Measurements from ENCODE around the gene NUDT4.
A peak's percentile ranks its signal among the peaks of the same experiment; 100 is the strongest.

Gene NUDT4

GRCh38 chr12:93415723-93416464, 38.2 kb downstream of the NUDT4 start:
- DNase-seq (ENCODE audit: low read depth, low spot score), result peak; percentile 86
- TF ChIP-seq CTCF (IDR thresholded peaks at IDR 0.05; ENCODE audit: low read depth, low read length), result no peak
- H3K4me3 ChIP-seq (ENCODE audit: low read depth, low read length), result no peak overlapping the region
- in situ Hi-C loops (cut with HindIII; ENCODE audit: low sequenced_read_pairs), result loop anchor here (25.0 kb wide), 1 partner anchor 454 kb away; no protein-coding TSS in a partner anchor

GRCh38 chr12:93417967-93418480, 40.3 kb downstream of the NUDT4 start:
- DNase-seq (ENCODE audit: low read depth, low spot score), result no peak
- in situ Hi-C loops (cut with HindIII; ENCODE audit: low sequenced_read_pairs), result loop anchor here (25.0 kb wide), 1 partner anchor 456 kb away; no protein-coding TSS in a partner anchor
- no peak overlapping the region for H3K4me3 ChIP-seq (ENCODE audit: low read depth, low read length)
- no peak for TF ChIP-seq CTCF (IDR thresholded peaks at IDR 0.05; ENCODE audit: low read depth, low read length)

- no peak overlapping the region for H3K4me3 ChIP-seq (ENCODE audit: low read depth, low read length)
- in situ Hi-C loops (cut with HindIII; ENCODE audit: low sequenced_read_pairs), result loop anchor here (25.0 kb wide), 1 partner anchor 457 kb away; no protein-coding TSS in a partner anchor
- DNase-seq (ENCODE audit: low read depth, low spot score), result peak; percentile 77
- TF ChIP-seq CTCF (IDR thresholded peaks at IDR 0.05; ENCODE audit: low read depth, low read length), result peak; percentile 45
Observed at GRCh38 chr12:93419388-93420034, 41.8 kb downstream of the NUDT4 start.

- no peak overlapping the region for H3K4me3 ChIP-seq (ENCODE audit: low read depth, low read length)
- in situ Hi-C loops (cut with HindIII; ENCODE audit: low sequenced_read_pairs), result loop anchor here (25.0 kb wide), 1 partner anchor 460 kb away; no protein-coding TSS in a partner anchor
- DNase-seq (ENCODE audit: low read depth, low spot score), result no peak
- no peak for TF ChIP-seq CTCF (IDR thresholded peaks at IDR 0.05; ENCODE audit: low read depth, low read length)
Observed at GRCh38 chr12:93422050-93422449, 44.3 kb downstream of the NUDT4 start.

DNA sequence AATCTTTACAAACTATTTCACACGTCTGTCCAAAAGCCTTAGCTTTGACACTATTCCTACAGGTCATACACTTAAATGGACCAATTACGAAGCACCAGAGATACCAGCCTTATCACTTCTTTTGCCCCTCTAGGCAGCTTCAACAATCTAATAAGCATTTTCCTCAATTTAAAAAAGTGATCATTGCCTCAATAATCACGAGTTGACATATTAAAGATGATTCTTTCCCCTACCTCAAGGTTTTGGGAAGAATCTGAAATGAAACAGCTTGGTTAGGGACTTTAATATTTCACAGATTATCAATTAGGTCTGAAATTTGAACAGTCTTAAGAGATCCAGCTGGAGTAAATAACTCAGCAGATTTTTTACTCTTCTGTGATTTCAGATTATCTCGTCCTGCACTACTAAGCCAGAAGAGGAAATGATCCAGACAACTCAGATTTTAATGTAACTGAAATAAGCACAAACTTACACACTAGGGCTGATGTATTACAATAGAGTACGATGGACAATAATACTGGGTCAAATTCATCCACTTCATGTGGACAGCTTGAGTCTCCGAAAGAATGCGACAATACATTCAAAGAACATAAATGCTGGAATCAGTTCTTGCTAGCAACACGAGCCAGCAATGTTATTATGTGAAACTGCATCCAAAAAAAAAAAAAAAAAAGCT, 48.1 kb downstream of the NUDT4 start:
- TF ChIP-seq CTCF (IDR thresholded peaks at IDR 0.05; ENCODE audit: low read depth, low read length), result no peak
- no peak overlapping the region for H3K4me3 ChIP-seq (ENCODE audit: low read depth, low read length)
- in situ Hi-C loops (cut with HindIII; ENCODE audit: low sequenced_read_pairs), result no loop called here
- no peak for DNase-seq (ENCODE audit: low read depth, low spot score)

DNA sequence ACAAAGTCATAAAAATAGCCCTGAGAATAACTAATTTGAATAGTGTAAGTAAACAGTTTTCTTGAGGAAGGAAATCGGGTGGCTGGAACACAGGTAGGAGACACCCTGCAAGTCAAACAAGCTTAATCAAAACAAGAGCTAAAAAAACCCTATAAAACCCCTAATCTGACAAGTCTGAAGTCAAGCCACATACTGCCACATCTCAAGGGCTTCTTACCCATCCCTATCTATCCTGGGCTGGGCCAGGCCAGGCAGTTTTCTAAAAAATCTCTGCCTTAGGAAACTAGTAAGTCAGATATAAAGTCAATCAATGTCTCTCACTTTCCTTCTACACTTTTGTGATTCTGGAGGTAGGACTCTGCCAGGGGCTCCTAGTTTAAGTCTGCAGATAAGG, 48.7 kb downstream of the NUDT4 start:
- no peak for DNase-seq (ENCODE audit: low read depth, low spot score)
- no peak overlapping the region for H3K4me3 ChIP-seq (ENCODE audit: low read depth, low read length)
- in situ Hi-C loops (cut with HindIII; ENCODE audit: low sequenced_read_pairs), result no loop called here
- TF ChIP-seq CTCF (IDR thresholded peaks at IDR 0.05; ENCODE audit: low read depth, low read length), result no peak

All from astrocyte of the spinal cord (primary cell).